H1 (cell line): ENCODE measurements around the gene PTTG1IP.

Source experiments
- EGR1 ChIP-seq: IDR thresholded peaks from 2 replicates; pipeline ENCODE4 v1.6.1; 2011; ENCODE audit warnings: low read depth, low read length, borderline replicate concordance
- EP300 ChIP-seq, 2 experiments: IDR thresholded peaks; 1 replicate in 1 of 2; 2 replicates in 1 of 2; pipeline ENCODE4 v1.6.1; 2011 to 2012; ENCODE audit warnings: low read depth in 2 of 2, low read length in 2 of 2, mild to moderate bottlenecking in 2 of 2, borderline replicate concordance in 1 of 2, inconsistent platforms in 1 of 2, moderate library complexity in 1 of 2
- GABPA ChIP-seq: IDR thresholded peaks from 2 replicates; pipeline ENCODE4 v1.6.1; 2011; ENCODE audit warnings: mild to moderate bottlenecking, low read length, moderate library complexity, borderline replicate concordance; ENCODE audit not compliant: insufficient read depth
- POLR2A ChIP-seq, 2 experiments: IDR thresholded peaks; 1 replicate in 1 of 2; 2 replicates in 1 of 2; pipeline ENCODE4 v1.6.1; 2011; ENCODE audit warnings: low read depth in 2 of 2, low read length in 2 of 2, mild to moderate bottlenecking in 2 of 2; ENCODE audit errors: control extremely low read depth in 1 of 2
- RAD21 ChIP-seq, 2 experiments: IDR thresholded peaks in 1 of 2; conservative IDR thresholded peaks in 1 of 2; 2 replicates each; pipeline ENCODE4 v1.6.1; 2011; ENCODE audit warnings: low read depth in 2 of 2, low read length in 2 of 2, improper control_type of control experiment in 1 of 2, inconsistent platforms in 1 of 2, mild to moderate bottlenecking in 1 of 2, moderate library complexity in 1 of 2
- SIN3A ChIP-seq, 2 experiments: IDR thresholded peaks in 1 of 2; conservative IDR thresholded peaks in 1 of 2; 2 replicates each; pipeline ENCODE4 v1.6.1; 2011 to 2012; ENCODE audit warnings: low read length in 2 of 2, improper control_type of control experiment in 1 of 2, low read depth in 1 of 2, mild to moderate bottlenecking in 1 of 2
- SP1 ChIP-seq: IDR thresholded peaks from 2 replicates; pipeline ENCODE4 v1.6.1; 2011; ENCODE audit warnings: low read depth, low read length
- SUZ12 ChIP-seq: fragments of 200-600 bp; sonication (generic); IDR thresholded peaks from 2 replicates; pipeline ENCODE4 v1.6.1; 2012; ENCODE audit warnings: mild to moderate bottlenecking, inconsistent platforms, low read length, moderate library complexity, mixed read lengths
- TAF1 ChIP-seq: IDR thresholded peaks from 2 replicates; pipeline ENCODE4 v1.6.1; 2011; ENCODE audit warnings: mild to moderate bottlenecking, low read depth, low read length
- ZNF274 ChIP-seq: IDR thresholded peaks from 2 replicates; pipeline ENCODE4 v1.7.0; 2012; ENCODE audit warnings: low read length, borderline replicate concordance; ENCODE audit errors: extremely low read depth
- TF ChIP-seq, protein P1 (sequence below), 3 experiments: IDR thresholded peaks; 1 replicate in 2 of 3; 2 replicates in 1 of 3; pipeline versions ENCODE4 v1.5.1 to v1.6.1; 2011; ENCODE audit warnings: low read length in 3 of 3, mild to moderate bottlenecking in 3 of 3, inconsistent platforms in 2 of 3, low read depth in 1 of 3, moderate library complexity in 1 of 3; ENCODE audit not compliant: insufficient read depth in 1 of 3; ENCODE audit errors: control extremely low read depth in 1 of 3
- TF ChIP-seq, protein P2 (sequence below): IDR thresholded peaks from 2 replicates; pipeline ENCODE4 v1.6.1; 2011; ENCODE audit warnings: low read length, improper control_type of control experiment
- TF ChIP-seq, protein P3 (sequence below): IDR thresholded peaks from 2 replicates; pipeline ENCODE4 v1.6.1; 2012; ENCODE audit warnings: inconsistent platforms
- TF ChIP-seq, protein P4 (sequence below): IDR thresholded peaks from 2 replicates; pipeline ENCODE4 v1.6.1; 2012; ENCODE audit warnings: low read length, inconsistent platforms

DNA sequence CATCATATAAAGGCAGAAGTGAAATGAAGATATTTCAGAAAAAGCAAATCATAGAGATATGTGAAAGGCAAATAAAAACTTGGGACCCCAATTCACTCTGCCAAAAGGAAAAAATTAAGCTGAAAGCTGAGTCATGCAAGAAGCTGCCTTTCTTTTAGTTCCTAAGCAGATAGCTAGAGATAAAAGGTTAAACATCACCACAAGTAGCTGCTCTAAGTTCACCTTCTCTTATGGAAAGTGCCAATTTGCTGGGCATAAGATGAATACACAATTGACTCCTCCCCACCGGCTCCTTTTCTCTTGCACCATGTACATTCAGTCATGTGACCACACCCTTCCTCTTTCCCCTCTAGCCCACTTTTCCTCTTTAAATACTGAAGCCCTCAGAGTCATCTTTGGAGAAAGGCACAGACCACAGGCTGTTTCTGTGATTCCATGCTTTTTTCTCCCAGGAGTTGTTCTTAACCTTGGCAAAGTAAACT is 50.3 kb downstream of the PTTG1IP start:
- TF ChIP-seq, protein P1, sequence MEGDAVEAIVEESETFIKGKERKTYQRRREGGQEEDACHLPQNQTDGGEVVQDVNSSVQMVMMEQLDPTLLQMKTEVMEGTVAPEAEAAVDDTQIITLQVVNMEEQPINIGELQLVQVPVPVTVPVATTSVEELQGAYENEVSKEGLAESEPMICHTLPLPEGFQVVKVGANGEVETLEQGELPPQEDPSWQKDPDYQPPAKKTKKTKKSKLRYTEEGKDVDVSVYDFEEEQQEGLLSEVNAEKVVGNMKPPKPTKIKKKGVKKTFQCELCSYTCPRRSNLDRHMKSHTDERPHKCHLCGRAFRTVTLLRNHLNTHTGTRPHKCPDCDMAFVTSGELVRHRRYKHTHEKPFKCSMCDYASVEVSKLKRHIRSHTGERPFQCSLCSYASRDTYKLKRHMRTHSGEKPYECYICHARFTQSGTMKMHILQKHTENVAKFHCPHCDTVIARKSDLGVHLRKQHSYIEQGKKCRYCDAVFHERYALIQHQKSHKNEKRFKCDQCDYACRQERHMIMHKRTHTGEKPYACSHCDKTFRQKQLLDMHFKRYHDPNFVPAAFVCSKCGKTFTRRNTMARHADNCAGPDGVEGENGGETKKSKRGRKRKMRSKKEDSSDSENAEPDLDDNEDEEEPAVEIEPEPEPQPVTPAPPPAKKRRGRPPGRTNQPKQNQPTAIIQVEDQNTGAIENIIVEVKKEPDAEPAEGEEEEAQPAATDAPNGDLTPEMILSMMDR (IDR thresholded peaks at IDR 0.05; ENCODE audit: control extremely low read depth in 1 of 3, insufficient read depth in 1 of 3, low read depth in 1 of 3, low read length in 3 of 3), result no peak
- no peak for TF ChIP-seq EGR1
- TF ChIP-seq EP300 (IDR thresholded peaks at IDR 0.05; ENCODE audit: borderline replicate concordance in 1 of 2, low read depth in 2 of 2, low read length in 2 of 2), result no peak
- TF ChIP-seq, protein P2, sequence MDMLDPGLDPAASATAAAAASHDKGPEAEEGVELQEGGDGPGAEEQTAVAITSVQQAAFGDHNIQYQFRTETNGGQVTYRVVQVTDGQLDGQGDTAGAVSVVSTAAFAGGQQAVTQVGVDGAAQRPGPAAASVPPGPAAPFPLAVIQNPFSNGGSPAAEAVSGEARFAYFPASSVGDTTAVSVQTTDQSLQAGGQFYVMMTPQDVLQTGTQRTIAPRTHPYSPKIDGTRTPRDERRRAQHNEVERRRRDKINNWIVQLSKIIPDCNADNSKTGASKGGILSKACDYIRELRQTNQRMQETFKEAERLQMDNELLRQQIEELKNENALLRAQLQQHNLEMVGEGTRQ, result no peak
- no peak for TF ChIP-seq POLR2A (IDR thresholded peaks at IDR 0.05; ENCODE audit: control extremely low read depth in 1 of 2, low read depth in 2 of 2, low read length in 2 of 2)
- no peak for TF ChIP-seq SP1
- no peak for TF ChIP-seq TAF1
- TF ChIP-seq GABPA, result no peak
- TF ChIP-seq, protein P3, sequence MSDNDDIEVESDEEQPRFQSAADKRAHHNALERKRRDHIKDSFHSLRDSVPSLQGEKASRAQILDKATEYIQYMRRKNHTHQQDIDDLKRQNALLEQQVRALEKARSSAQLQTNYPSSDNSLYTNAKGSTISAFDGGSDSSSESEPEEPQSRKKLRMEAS, result no peak
- no peak for TF ChIP-seq ZNF274
- TF ChIP-seq SUZ12, result no peak
- no peak for TF ChIP-seq SIN3A (conservative IDR thresholded peaks at IDR 0.05 in 1 of 2, IDR thresholded peaks at IDR 0.05 in 1 of 2; ENCODE audit: low read depth in 1 of 2, low read length in 2 of 2)
- TF ChIP-seq, protein P4, sequence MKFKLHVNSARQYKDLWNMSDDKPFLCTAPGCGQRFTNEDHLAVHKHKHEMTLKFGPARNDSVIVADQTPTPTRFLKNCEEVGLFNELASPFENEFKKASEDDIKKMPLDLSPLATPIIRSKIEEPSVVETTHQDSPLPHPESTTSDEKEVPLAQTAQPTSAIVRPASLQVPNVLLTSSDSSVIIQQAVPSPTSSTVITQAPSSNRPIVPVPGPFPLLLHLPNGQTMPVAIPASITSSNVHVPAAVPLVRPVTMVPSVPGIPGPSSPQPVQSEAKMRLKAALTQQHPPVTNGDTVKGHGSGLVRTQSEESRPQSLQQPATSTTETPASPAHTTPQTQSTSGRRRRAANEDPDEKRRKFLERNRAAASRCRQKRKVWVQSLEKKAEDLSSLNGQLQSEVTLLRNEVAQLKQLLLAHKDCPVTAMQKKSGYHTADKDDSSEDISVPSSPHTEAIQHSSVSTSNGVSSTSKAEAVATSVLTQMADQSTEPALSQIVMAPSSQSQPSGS, result no peak
- TF ChIP-seq RAD21 (IDR thresholded peaks at IDR 0.05 in 1 of 2, conservative IDR thresholded peaks at IDR 0.05 in 1 of 2; ENCODE audit: low read depth in 2 of 2, low read length in 2 of 2), result no peak
